Kidney capillary endothelial cell (primary cell): Measurements from ENCODE around the gene TPD52L1.
"Not testable (repeated sequence)": the region's sequence is repeated elsewhere in the genome, so short reads cannot be mapped to it uniquely, and the experiment has no call there.

Experiments used
- DNase-seq: peaks from one replicate; pipeline ENCODE4 v3.0.0-alpha.2; 2018; ENCODE audit warnings: low spot score

TPD52L1 gene

DNA sequence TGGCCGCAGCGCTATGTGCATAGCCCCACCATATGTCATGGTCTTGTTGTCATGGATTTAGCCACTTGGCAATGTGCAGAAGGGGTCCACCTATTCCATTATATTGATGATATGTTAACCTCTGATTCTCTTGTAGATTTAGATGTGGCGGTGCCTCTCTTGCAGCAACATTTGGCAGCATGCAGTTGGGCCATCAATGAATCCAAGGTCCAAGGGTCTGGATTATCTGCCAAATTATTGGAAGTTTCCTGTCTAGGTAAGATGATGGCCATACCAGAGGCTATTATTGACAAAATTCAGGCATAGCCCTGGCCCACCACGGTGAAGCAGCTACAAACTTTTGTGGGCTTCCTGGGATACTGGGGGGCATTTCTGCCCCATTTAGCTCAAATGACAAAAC lies 116.8 kb downstream of the TPD52L1 start:
- no peak for DNase-seq

DNA sequence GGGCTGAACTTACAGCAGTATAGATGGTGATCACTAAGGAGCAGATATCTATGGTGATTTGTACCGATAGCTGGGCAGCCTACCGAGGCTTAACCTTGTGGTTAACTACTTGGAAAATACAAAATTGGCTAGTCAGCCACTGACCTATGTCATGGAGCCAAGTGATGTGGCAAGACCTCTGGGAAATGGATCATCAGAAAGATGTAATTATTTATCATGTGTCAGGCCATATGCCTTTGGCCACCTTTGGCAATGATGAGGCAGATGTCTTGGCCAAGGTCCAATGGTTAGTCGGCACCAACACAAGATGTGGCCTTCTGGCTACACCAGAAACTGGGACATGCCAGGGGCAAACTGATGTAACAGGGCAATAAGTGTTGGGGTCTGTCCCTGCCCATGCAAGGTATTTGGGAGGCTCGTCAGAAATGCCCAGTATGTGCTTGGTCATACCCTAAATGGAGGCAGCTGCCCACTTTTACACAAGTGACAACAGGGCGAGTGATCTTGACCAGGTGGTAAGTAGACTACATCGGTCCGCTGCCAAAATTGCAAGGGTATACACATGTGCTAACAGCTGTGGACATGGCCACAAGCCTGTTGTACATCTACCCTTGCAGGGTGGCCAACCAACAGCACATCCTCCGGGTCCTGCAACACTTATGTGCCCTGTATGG lies 118.0 kb downstream of the TPD52L1 start:
- DNase-seq: no peak

DNA sequence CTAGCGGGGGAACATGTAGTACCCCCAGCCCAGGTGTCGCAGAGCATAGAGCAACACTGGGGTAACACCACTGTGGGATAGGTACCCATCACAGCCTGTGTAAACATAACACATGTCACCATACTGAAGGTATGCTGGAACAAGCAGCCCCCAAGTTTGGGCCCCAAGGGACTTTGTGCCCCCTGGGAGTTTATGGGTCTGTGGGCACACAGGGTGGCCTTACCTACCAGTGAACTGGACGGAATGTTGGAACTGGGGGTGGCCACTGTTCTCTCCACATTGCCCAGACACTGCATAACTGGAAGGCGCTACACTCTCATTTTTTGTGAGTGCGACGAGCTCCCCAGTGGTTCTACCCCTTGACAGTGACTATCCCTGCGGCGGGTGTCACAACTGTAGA lies 119.7 kb downstream of the TPD52L1 start:
- DNase-seq: no peak

DNA sequence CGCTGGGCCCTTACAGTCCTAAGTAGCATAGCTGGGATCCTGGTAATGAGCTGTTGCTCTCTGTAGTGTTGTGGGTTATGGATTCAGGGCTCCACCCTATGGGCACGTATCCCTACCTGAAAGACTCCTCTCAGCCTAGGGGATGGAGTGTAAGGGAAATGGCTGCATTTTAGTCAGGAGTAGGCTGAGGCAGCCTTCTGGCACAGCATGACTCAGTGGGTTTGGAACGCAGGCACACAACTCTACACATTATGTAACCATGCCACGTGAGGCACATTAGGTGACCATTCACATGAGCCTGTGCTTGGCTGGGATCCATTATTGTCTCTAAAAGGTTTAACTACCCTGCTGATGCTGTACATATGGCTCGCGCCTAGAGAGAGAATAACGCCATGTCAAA lies 120.4 kb downstream of the TPD52L1 start:
- DNase-seq: no peak

DNA sequence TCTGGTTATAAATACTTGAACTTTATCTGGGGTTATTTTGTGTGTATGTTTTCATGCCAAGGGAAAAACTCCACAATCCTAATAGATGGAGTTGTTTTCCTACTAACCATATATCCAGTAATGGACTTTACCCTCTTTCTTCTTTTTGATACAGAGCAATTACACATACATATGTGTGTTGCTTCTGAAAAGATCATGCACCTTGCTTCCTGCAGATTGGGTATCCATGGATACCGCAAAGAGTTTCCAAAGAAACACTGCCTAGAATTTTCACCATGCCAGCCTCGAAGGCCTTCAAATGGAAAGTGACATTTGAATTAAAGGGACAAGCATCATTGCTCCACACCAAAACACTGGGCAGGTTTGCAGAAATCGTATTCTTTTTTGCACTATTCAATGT lies 121.4 kb downstream of the TPD52L1 start:
- DNase-seq: no peak

DNA sequence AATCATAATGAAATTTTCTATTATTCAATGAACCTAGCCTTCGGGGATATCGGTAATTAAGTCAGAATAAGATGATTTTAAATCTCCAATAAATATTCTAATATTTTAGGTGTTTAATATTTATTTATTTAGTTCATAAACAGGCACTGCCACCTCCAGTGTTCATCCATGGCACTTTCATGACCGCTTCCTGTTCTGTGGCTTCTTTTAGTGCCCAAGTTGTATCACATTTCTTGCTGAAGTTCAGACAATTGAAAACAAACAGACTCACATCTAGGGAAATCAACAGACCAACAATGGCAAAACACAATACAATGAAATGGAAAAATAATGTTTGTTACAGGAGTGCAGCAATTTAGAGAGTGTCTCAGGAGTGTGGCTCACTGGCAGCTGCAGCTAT lies 122.2 kb downstream of the TPD52L1 start:
- DNase-seq: no peak

DNA sequence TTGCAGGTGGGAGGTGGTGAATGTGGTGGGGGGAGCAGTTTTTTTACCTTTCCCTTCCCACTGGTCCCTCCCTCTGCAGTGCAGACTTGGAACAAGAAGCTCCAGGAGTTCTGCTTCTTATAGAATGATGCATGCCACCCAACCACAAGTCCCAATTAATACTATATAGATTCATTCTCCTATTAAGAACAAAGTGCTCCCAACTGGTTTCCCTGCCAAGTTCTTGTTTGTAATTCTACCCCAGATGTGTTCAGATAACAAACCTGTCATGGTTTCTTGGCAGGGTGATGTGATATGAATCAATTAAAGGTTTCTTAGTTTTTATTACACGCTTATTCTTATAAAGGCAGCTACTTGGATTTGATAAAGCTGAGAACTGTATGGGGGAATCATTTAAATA lies 124.3 kb downstream of the TPD52L1 start:
- no peak for DNase-seq

DNA sequence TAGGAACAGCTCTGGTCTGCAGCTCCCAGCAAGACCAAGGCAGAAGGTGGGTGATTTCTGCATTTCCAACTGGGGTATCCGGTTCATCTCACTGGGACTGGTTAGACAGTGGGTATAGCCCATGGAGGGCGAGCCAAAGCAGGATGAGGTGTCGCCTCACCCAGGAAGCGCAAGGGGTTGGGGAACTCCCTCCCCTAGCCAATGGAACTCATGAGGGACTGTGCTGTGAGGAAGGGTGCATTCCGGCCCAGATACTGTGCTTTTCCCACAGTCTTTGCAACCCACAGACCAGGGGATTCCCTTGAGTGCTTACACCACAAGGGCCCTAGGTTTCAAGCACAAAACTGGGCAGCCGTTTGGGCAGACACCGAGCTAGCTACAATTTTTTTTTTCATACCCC lies 126.4 kb downstream of the TPD52L1 start:
- DNase-seq: no peak

DNA sequence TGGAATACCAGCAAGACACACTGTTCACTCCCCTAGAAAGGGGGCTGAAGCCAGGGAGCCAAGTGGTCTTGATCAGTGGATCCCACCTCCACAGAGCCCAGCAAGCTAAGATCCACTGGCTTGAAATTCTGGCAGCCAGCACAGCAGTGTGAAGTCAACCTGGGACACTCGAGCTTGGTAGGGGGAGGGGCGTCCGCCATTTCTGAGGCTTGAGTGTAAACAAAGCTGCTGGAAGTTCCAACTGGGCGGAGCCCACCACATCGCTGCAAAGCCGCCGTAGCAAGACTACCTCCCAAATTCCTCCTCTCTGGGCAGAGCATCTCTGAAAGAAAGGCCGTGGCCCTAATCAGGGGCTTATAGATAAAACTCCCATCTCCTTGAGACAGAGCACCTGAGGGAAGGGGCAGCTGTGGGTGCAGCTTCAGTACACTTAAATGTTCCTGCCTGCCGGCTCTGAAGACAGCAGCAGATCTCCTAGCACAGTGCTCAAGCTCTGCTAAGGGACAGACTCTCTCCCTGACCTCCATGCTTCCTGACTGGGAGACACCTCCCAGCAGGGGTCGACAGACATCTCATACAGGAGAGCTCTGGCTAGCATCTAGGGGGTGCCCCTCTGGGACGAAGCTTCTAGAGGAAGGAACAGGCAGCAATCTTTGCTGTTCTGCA lies 126.9 kb downstream of the TPD52L1 start:
- not testable (repeated sequence) for DNase-seq

DNA sequence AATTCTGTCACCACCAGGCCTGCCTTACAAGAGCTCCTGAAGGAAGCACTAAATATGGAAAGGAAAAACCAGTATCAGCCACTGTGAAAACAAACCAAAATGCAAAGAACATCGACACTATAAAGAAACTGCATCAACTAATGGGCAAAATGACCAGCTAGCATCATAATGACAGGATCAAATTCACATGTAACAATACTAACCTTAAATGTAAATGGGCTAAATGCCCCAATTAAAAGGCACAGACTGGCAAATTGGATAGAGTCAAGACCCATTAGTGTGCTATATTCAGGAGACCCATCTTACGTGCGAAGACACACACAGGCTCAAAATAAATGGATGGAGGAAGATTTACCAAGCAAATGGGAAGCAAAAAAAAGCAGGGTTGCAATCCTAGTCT lies 128.9 kb downstream of the TPD52L1 start:
- DNase-seq: not testable (repeated sequence)

DNA sequence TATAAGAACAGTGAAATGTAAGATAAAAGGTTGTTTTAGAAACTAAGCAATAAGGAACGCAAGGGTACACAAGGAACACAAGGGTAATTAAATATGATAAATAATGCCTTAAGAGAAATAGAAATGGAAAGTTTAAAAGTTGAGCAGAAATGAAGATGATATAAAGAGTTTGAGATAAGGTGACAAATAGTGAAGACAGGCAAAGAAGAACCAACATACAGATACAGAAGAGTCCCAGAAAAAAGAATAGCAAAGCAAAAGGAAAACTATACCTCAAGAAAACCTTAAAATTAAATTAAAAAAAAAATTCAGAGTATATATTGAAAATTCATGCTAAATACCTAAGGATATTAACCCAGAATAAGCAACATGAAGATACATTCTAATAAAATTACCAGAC lies 131.8 kb downstream of the TPD52L1 start:
- DNase-seq: no peak

DNA sequence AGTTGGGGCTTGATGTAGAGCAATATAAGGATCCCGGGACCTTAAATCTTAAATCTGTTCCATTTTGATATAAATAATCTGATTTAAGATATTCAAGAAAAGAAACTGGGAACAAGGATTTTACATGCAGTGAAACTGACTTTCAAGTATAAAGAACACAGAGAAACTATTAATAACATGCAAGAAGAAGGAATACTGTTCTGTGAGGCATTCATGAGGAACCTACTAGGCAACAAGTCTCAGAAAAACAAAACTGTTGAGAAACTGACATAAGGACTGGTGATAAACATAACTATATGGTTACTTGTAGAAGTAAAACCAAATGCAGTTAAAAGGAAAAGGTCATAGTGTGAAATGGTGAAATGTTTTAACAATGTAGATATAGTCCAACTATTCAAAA lies 132.4 kb downstream of the TPD52L1 start:
- no peak for DNase-seq

DNA sequence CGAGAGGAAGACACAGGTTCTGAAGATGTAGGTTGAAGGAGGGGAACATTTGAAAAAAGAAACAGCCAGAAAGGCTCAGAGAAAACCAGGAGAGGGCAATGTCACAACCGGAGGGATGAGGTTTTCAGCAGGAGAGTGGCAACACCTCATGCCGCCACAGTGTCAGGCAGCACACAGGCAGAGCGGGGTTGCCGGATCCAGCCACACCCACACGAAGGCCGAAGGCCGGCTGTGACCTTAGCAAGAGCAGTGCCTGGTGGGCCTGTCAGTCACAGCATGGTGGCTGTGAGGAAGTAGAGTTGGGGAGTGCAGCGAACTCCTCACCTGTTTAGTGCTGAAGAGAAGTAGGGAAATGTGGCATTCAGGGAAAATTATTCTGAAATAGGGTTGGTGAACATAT lies 134.1 kb downstream of the TPD52L1 start:
- DNase-seq: no peak

DNA sequence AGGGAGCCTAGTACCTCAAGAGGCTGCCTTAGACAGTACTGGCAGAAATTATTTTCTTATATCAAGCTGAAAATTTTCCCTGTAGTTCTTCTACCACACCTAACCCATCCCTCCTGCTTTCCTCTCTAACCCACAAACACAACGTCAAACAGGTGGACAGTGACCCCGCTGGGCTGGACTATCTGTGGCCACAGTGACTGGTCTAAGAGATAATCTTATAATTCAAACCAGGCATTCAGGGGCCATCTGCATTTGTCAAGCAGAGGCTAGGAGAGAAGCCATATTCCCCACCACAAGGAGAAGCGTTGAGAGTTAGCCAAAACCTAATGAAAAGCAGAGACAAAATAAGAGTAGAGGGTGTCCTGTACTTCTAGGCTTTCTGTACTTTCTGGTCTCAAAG lies 140.0 kb downstream of the TPD52L1 start:
- no peak for DNase-seq

DNA sequence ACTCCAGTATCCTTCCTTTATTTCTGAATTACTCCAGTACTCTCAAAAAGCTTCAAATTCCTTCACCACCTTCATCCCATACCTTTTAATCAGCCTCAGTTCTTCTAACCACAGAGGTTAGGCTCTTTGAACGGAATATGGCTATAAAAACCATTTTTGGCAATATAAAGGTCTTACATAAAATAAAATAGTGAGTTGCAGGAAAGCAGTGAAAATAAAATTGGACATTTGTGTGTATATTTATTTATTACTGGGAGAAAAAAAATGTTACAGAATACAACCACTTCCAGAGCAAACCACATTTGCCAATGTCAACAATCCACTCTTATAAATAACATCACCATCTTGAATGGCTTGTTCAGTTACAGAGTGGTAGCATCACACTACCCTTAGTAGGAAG lies 140.5 kb downstream of the TPD52L1 start:
- DNase-seq: no peak

DNA sequence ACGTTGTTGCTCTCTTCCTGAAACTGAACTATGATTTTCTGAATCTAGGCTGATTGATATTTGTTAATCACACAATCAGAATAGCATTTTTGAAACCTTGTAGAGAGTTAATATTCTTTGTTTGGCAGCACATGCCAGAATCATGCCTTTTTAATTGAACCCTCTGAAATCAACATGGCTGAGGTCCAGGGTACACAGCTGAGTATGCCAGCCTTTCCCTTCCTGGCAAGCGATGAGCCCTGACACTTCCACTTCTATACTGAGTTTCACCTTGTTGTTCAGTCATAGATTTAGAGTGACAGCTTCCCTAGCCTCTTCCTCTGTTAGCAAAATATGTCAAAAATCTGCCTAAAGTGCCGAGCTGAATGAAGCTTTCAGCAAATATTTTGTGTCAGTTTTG lies 141.4 kb downstream of the TPD52L1 start:
- DNase-seq: no peak

DNA sequence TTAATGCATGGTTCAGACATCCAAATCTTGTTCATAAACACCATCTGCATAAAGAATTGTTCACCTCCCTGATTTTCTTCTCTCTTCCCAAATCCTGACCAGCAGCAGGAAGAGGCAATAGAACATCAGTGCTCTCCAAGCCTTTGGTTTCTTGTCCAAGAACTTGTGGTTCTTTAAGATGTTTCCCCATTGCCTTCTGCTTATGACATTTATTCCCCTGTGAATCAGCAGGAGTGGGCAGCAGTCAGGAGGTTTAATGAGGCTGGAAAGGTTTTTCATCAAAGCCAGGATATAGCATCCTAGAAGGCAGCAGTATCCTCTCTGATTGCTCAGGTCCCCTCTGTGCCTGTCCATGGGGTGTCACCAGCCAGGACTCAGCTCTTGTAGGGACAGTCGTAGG lies 142.9 kb downstream of the TPD52L1 start:
- no peak for DNase-seq

DNA sequence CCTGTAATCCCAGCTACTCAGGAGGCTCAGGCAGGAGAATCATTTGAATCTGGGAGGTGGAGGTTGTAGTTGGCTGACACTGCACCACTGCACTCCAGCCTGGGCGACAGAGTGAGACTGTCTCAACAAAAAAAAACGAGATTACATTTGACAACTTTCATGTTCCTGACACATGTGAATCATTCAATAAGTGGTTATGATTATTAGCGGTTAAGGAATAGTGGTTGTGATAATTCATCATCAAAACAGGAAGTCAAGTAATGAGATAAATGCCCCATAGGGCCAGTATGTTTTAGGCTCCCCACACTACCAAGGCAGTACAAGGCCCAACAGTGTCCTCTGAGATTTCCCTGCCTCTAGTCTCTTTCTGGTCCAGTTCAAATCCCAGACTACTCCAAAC lies 145.7 kb downstream of the TPD52L1 start:
- no peak for DNase-seq

DNA sequence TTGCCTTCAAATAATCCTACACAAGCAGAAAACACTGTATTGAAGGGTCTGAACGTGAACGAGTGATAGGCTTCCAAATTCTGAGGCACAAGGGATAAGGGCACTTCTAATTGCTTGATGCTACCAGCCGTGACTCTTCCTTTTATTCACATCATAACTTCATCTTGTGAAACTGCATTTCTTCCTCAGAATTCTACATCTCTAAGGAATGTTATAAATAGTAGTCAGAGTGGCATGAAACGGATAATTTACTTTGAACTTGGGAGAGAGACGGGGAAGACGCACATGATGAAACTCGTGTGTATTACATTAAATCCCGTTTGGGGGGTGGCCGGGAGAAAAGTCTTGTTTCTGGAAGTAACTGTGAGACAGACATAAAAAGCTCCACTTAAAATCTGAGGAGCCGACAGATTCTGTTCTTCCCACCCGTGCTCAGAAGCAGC lies 147.4 kb downstream of the TPD52L1 start:
- no peak for DNase-seq

DNA sequence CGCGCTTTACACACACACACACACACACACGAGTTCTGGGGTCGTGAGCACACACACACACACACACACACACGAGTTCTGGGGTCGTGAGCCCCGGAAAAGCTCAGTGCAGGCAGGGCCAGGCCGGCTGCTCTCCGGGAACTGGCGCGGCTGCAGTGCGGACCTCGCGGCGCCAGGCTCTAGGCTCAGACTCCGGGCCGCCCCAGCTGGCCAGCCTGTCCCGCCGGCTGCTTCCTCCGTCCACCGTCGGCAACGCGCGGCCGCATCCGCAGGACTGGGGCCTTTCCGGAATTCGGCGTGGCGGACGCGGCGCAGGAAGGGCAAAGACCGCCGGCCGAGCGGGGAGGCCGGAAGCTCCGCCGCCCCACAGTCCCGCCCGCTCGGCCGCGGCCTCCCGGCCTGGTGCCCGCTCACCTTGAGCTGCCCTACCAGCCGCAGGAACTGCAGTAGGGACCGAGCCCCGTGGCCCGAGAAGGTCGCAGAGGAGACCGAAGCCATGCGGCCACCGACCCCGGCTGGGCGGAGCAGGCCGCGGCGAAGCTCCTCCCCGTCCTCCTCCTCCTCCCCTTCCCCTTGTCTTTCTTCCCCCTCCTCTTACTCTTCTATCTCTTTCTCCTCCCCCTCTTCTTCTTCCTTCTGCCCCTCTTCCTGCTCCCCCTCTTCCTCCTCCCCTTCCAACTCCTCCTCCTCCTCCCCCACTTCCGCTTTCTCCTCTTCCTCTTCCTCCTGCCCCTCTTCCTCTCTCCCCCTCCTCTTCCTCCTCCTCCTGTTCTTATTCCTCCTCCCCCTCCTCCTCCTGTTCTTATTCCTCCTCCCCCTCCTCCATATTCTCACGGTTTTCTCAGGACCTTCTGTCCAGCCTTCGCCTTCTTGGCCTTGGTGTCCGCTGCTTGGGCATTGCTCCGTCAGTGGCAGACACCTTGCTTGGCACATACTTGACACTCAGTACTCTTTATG lies 148.1 kb downstream of the TPD52L1 start, which contains the start of gene HDDC2:
Gene HDDC2, minus strand, starts transcription at position 533 of the 957 bp plus-strand sequence. Its CDS starts 35 bp downstream, at position 498.
- peak; percentile 91 for DNase-seq

DNA sequence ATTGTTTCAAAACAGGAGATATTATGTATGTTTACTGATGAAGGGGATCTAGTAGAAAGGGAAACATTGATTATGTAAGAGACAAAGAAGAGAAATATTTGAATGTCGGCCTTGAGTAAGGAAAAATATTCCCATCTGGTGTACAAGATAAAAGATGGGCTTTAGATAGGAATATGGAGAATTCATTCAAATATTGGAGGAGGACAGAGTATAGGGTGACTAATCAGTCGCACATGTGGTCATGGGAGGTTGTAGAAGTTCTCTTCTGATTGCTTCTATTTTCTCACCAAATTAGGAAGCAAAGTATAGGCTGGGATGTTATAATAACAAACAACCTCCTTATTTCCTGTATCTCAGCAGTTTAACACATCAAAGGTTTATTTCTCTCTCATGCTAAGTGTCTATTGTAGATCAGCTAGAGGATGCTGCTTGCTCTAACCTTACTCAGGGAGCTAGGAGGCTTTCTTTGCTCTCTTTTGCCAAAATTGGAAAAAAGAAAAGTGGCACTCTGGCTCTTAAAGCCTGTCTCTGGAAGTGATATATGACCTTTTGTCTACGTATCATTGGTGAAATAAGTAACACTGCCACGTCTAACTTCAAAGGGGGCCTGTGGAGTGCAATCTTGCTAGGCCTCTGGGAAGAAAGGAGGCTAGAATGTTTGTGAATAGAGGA lies 149.4 kb downstream of the TPD52L1 start:
- DNase-seq: no peak

DNA sequence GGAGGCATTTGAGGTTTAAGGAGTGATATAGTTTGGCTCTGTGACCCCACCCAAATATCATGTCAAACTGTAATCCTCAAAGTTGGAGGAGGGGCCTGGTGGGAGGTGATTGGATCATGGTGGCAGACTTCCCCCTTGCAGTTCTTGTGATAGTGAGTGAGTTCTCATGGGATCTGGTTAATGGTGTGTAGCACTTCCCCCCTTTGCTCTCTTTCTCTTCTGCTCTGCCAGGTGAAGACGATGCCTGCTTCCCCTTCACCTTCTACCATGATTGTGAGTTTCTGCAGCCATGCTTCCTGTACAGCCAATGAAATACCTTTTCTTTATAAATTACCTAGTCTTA lies 149.9 kb downstream of the TPD52L1 start:
- no peak for DNase-seq
